Smooth muscle cell (in vitro differentiated cells): ENCODE data around the gene LY86. TPM values are rescaled to one million over a fixed set of nuclear protein-coding genes. Genes with fewer than 3 reads are reported as not detected.

Experiments used
- DNase-seq: peaks from one replicate; lab custom pipeline; 2025; ENCODE audit not compliant: unreplicated experiment; lab: John Stamatoyannopoulos, UW
- H2AFZ ChIP-seq: fragments of 200-600 bp; sonication (generic); 2 replicates; pipeline ENCODE4 v1.6.0; 2016; ENCODE audit warnings: antibody characterized with exemption, low read depth, mild to moderate bottlenecking
- H3F3A ChIP-seq: fragments of 200-600 bp; sonication (generic); 2 replicates; pipeline ENCODE4 v1.6.0; 2017; ENCODE audit warnings: antibody characterized with exemption, low read depth
- H3K27ac ChIP-seq: fragments of 200-600 bp; sonication (generic); 2 replicates; pipeline ENCODE4 v1.5.1; 2016; ENCODE audit warnings: low read depth, mild to moderate bottlenecking
- H3K27me3 ChIP-seq: fragments of 200-600 bp; sonication (generic); 2 replicates; pipeline ENCODE4 v1.6.1; 2016; ENCODE audit warnings: low read depth, mild to moderate bottlenecking
- H3K36me3 ChIP-seq: fragments of 200-600 bp; sonication (generic); 2 replicates; pipeline ENCODE4 v1.5.1; 2016; ENCODE audit warnings: low read depth
- H3K4me1 ChIP-seq: fragments of 200-600 bp; sonication (generic); 2 replicates; pipeline ENCODE4 v1.5.1; 2016; ENCODE audit warnings: low read depth
- H3K4me2 ChIP-seq: fragments of 200-600 bp; sonication (generic); 2 replicates; pipeline ENCODE4 v1.6.0; 2016; ENCODE audit warnings: mild to moderate bottlenecking
- H3K4me3 ChIP-seq: fragments of 200-600 bp; sonication (generic); 2 replicates; pipeline ENCODE4 v1.5.1; 2016; ENCODE audit warnings: mild to moderate bottlenecking
- H3K79me2 ChIP-seq: fragments of 200-600 bp; sonication (generic); 2 replicates; pipeline ENCODE4 v1.6.0; 2016; ENCODE audit warnings: low read depth, mild to moderate bottlenecking
- H3K9ac ChIP-seq: fragments of 200-600 bp; sonication (generic); 2 replicates; pipeline ENCODE4 v1.6.0; 2016; ENCODE audit warnings: low read depth
- H3K9me3 ChIP-seq: fragments of 200-600 bp; sonication (generic); replicated peaks from 2 replicates; pipeline ENCODE4 v1.5.1; 2016; ENCODE audit warnings: low read depth
- H4K20me1 ChIP-seq: fragments of 200-600 bp; sonication (generic); 2 replicates; pipeline ENCODE4 v1.6.0; 2016; ENCODE audit warnings: low read depth
- CTCF ChIP-seq: fragments of 200-600 bp; sonication (generic); IDR thresholded peaks from 2 replicates; pipeline ENCODE4 v1.5.1; 2017; ENCODE audit warnings: borderline replicate concordance, mild to moderate bottlenecking, antibody characterized with exemption; ENCODE audit not compliant: insufficient read depth, poor library complexity, severe bottlenecking
- WGBS: methylation state at CpG from one replicate; pipeline ENCODE4 v1.1.7; 2016; ENCODE audit warnings: low lambda C conversion rate; 5-methylcytosine and 5-hydroxymethylcytosine counted together
- polyA plus RNA-seq: library from polyadenylated mRNA; unstranded; fragments of >200 nt; fragmentation: Nextera tagmentation; extraction: Ambion mirVana; gene quantifications from 2 replicates; pipeline ENCODE4 v1.2.1, GENCODE V29; 2016
- total RNA-seq: library from RNA; depleted of rRNA; stranded (reverse); fragments of >200 nt; gene quantifications from 2 replicates; pipeline ENCODE4 v1.2.3, GENCODE V29; 2014

LY86 gene
- total and polyA plus RNA-seq, 2 experiments from 2014 or later = not detected

GRCh38 chr6:6652932-6653331, 64.4 kb downstream of the LY86 start:
- Histone ChIP-seq H3K27me3 (no peaks in the 10 kb centered on the region), H4K20me1 (no peaks in the 10 kb centered on the region), H3F3A (no peaks in the 10 kb centered on the region), H3K4me3 (no peak overlapping the region), H3K9ac (no peak overlapping the region), H3K27ac (no peak overlapping the region), H2AFZ (no peak overlapping the region), H3K4me1 (no peaks in the 10 kb centered on the region), H3K79me2 (no peaks in the 10 kb centered on the region), H3K9me3 (no peaks in the 10 kb centered on the region), H3K36me3 (no peaks in the 10 kb centered on the region), H3K4me2 (no peak overlapping the region)
- 90% methylated on average over 5 of the region's 5 CpGs for WGBS
- TF ChIP-seq CTCF = no peak
- DNase-seq = no peak

GRCh38 chr6:6654599-6655575, 66.4 kb downstream of the LY86 start:
- no peaks in the 10 kb centered on the region for H4K20me1 ChIP-seq
- 86% methylated on average over 16 of the region's 16 CpGs for WGBS
- no peaks in the 10 kb centered on the region for H3K9me3 ChIP-seq
- H3K4me2 ChIP-seq = no peak overlapping the region
- no peak overlapping the region for H3K4me3 ChIP-seq
- H3K27me3 ChIP-seq = no peaks in the 10 kb centered on the region
- no peak for DNase-seq
- H3K36me3 ChIP-seq = no peaks in the 10 kb centered on the region
- H3K79me2 ChIP-seq = no peaks in the 10 kb centered on the region
- no peak overlapping the region for H2AFZ ChIP-seq
- H3F3A ChIP-seq = no peaks in the 10 kb centered on the region
- TF ChIP-seq CTCF = no peak
- no peak overlapping the region for H3K27ac ChIP-seq
- no peak overlapping the region for H3K9ac ChIP-seq
- H3K4me1 ChIP-seq = no peaks in the 10 kb centered on the region

GRCh38 chr6:6655805-6656251, 67.3 kb downstream of the LY86 start:
- Histone ChIP-seq H3K9me3 (no peaks in the 10 kb centered on the region), H3K9ac (no peak overlapping the region), H3K4me2 (no peak overlapping the region), H3K79me2 (no peaks in the 10 kb centered on the region), H2AFZ (no peak overlapping the region), H4K20me1 (no peaks in the 10 kb centered on the region), H3K27ac (no peak overlapping the region), H3K4me1 (no peaks in the 10 kb centered on the region), H3K36me3 (no peaks in the 10 kb centered on the region), H3F3A (no peaks in the 10 kb centered on the region), H3K4me3 (no peak overlapping the region), H3K27me3 (no peaks in the 10 kb centered on the region)
- TF ChIP-seq CTCF = no peak
- no peak for DNase-seq
- 93% methylated on average over 9 of the region's 9 CpGs for WGBS

- H3K36me3 ChIP-seq = no peaks in the 10 kb centered on the region
- H3K9ac ChIP-seq = no peak overlapping the region
- no peak overlapping the region for H3K27ac ChIP-seq
- no peaks in the 10 kb centered on the region for H3K27me3 ChIP-seq
- WGBS = 93% methylated on average over 3 of the region's 3 CpGs
- no peaks in the 10 kb centered on the region for H3F3A ChIP-seq
- no peaks in the 10 kb centered on the region for H3K79me2 ChIP-seq
- no peak overlapping the region for H3K4me2 ChIP-seq
- TF ChIP-seq CTCF = no peak
- DNase-seq = no peak
- H3K9me3 ChIP-seq = no peaks in the 10 kb centered on the region
- no peak overlapping the region for H2AFZ ChIP-seq
- no peaks in the 10 kb centered on the region for H3K4me1 ChIP-seq
- no peak overlapping the region for H3K4me3 ChIP-seq
- no peaks in the 10 kb centered on the region for H4K20me1 ChIP-seq
These were observed 67.8 kb downstream of the LY86 start for GRCh38 chr6:6656287-6656686.
